ENCODE measurements around the gene CYP46A1. TPM values are rescaled to one million over a fixed set of nuclear protein-coding genes. Genes with fewer than 3 reads are reported as not detected.

CYP46A1 gene
- total and polyA plus RNA-seq, 4 donors, result 0.14 to 0.92 (median 0.48) TPM

DNA sequence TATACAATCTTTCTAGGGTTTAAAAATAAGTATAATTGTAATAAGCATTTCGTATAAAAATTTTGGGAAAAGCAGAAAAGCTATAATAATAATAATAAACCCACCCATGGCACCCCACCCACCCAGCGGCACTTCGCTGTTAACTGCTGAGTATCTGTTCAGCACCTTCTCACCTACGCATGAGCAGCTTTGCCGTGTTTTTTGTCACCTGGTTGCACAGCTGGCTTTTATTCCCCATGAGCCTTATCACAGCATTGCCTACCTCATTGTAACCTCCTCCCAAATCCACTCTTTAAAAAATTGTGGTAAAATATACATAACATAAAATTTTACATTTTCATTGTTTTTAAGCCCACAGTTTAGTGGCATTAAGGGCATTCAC, 34.7 kb downstream of the CYP46A1 start:
- TF ChIP-seq HNF4A (conservative IDR thresholded peaks at IDR 0.05), result no peak
- no peak for TF ChIP-seq FOXA2 (IDR thresholded peaks at IDR 0.05)
- TF ChIP-seq, protein P1, sequence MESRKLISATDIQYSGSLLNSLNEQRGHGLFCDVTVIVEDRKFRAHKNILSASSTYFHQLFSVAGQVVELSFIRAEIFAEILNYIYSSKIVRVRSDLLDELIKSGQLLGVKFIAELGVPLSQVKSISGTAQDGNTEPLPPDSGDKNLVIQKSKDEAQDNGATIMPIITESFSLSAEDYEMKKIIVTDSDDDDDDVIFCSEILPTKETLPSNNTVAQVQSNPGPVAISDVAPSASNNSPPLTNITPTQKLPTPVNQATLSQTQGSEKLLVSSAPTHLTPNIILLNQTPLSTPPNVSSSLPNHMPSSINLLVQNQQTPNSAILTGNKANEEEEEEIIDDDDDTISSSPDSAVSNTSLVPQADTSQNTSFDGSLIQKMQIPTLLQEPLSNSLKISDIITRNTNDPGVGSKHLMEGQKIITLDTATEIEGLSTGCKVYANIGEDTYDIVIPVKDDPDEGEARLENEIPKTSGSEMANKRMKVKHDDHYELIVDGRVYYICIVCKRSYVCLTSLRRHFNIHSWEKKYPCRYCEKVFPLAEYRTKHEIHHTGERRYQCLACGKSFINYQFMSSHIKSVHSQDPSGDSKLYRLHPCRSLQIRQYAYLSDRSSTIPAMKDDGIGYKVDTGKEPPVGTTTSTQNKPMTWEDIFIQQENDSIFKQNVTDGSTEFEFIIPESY (IDR thresholded peaks at IDR 0.05), result no peak
- TF ChIP-seq RAD21 (IDR thresholded peaks at IDR 0.05), result no peak
- no peak for TF ChIP-seq JUND (IDR thresholded peaks at IDR 0.05)
- TF ChIP-seq SP1 (IDR thresholded peaks at IDR 0.05), result no peak
- TF ChIP-seq, protein P2, sequence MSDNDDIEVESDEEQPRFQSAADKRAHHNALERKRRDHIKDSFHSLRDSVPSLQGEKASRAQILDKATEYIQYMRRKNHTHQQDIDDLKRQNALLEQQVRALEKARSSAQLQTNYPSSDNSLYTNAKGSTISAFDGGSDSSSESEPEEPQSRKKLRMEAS (IDR thresholded peaks at IDR 0.05), result no peak
- no peak for TF ChIP-seq HNF4G (IDR thresholded peaks at IDR 0.05)
- TF ChIP-seq, protein P3, sequence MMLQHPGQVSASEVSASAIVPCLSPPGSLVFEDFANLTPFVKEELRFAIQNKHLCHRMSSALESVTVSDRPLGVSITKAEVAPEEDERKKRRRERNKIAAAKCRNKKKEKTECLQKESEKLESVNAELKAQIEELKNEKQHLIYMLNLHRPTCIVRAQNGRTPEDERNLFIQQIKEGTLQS (IDR thresholded peaks at IDR 0.05), result no peak
- TF ChIP-seq, protein P4, sequence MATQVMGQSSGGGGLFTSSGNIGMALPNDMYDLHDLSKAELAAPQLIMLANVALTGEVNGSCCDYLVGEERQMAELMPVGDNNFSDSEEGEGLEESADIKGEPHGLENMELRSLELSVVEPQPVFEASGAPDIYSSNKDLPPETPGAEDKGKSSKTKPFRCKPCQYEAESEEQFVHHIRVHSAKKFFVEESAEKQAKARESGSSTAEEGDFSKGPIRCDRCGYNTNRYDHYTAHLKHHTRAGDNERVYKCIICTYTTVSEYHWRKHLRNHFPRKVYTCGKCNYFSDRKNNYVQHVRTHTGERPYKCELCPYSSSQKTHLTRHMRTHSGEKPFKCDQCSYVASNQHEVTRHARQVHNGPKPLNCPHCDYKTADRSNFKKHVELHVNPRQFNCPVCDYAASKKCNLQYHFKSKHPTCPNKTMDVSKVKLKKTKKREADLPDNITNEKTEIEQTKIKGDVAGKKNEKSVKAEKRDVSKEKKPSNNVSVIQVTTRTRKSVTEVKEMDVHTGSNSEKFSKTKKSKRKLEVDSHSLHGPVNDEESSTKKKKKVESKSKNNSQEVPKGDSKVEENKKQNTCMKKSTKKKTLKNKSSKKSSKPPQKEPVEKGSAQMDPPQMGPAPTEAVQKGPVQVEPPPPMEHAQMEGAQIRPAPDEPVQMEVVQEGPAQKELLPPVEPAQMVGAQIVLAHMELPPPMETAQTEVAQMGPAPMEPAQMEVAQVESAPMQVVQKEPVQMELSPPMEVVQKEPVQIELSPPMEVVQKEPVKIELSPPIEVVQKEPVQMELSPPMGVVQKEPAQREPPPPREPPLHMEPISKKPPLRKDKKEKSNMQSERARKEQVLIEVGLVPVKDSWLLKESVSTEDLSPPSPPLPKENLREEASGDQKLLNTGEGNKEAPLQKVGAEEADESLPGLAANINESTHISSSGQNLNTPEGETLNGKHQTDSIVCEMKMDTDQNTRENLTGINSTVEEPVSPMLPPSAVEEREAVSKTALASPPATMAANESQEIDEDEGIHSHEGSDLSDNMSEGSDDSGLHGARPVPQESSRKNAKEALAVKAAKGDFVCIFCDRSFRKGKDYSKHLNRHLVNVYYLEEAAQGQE (IDR thresholded peaks at IDR 0.05), result no peak
- TF ChIP-seq GABPA (IDR thresholded peaks at IDR 0.05 in 1 of 2, conservative IDR thresholded peaks at IDR 0.05 in 1 of 2), result no peak
- TF ChIP-seq RXRA (IDR thresholded peaks at IDR 0.05), result no peak
- TF ChIP-seq NR2F2 (IDR thresholded peaks at IDR 0.05), result no peak
- TF ChIP-seq EGR1 (IDR thresholded peaks at IDR 0.05; ENCODE audit: low read depth in 2 of 2), result no peak
- TF ChIP-seq YY1 (IDR thresholded peaks at IDR 0.05), result no peak
- no peak for TF ChIP-seq FOXA1 (IDR thresholded peaks at IDR 0.05)
- DNase-seq (ENCODE audit: low spot score), result no peak
- H3K9me3 ChIP-seq (ENCODE audit: control insufficient read depth in 4 of 4, low read length in 3 of 4), result no peaks in the 10 kb centered on the region
- no peak overlapping the region for H3K9ac ChIP-seq (ENCODE audit: low read depth in 1 of 2, low read length in 2 of 2)
- H3K4me1 ChIP-seq (ENCODE audit: control insufficient read depth in 4 of 4, insufficient read depth in 4 of 4, low read length in 3 of 4), result no peaks in the 10 kb centered on the region
- H3K27ac ChIP-seq (ENCODE audit: low read depth in 1 of 2, low read length in 2 of 2), result no peak overlapping the region
- H3K4me3 ChIP-seq (ENCODE audit: low read depth in 1 of 3, low read length in 3 of 3), result no peak overlapping the region
- 90% methylated on average over 5 of the region's 5 CpGs for WGBS
- H3K36me3 ChIP-seq (ENCODE audit: control insufficient read depth in 4 of 4, insufficient read depth in 3 of 4, low read depth in 1 of 4, low read length in 3 of 4), result no peaks in the 10 kb centered on the region
- H3K27me3 ChIP-seq (ENCODE audit: control insufficient read depth in 4 of 4, insufficient read depth in 4 of 4, low read length in 3 of 4), result no peaks in the 10 kb centered on the region

DNA sequence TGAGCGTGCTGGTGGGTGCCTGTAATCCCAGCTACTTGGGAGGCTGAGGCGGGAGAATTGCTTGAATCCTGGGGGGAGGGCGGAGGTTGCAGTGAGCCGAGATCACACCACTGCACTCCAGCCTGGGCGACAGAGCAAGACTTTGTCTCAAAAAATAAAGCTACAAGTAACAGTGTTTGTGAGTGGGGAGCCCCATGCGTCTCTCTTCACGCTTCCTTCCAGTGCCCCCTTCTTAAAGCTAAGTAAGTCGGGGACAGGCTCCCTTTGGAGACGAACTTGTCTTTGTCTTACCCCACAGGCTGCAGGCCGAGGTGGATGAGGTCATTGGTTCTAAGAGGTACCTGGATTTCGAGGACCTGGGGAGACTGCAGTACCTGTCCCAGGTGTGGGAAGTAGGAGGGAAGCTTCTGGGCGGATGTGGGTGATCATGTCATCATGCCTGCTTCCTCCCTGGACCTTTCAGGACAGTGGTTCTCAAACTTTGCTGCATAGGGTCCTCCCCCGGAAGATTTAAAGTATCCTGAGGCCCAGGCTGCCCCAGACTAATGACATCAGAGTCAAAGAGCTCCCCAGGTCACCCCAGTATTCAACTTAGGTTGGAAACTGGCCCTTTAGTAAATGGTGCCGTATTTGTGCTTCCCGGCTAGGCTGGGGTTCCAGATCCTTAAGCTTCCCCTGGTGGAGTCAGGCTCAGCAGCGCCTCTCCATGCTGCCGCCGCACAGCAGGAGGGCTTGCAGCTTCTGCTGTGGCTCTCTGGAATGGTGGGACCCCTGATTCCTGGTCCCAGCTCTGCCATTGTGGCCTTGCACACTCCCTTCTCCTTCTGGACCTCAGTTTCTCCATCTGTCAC, 37.1 kb downstream of the CYP46A1 start:
- H3K4me1 ChIP-seq (ENCODE audit: control insufficient read depth in 4 of 4, insufficient read depth in 4 of 4, low read length in 3 of 4), result no peaks in the 10 kb centered on the region
- H3K9ac ChIP-seq (ENCODE audit: low read depth in 1 of 2, low read length in 2 of 2), result no peak overlapping the region
- H3K27me3 ChIP-seq (ENCODE audit: control insufficient read depth in 4 of 4, insufficient read depth in 4 of 4, low read length in 3 of 4), result no peaks in the 10 kb centered on the region
- no peak overlapping the region for H3K27ac ChIP-seq (ENCODE audit: low read depth in 1 of 2, low read length in 2 of 2)
- H3K36me3 ChIP-seq (ENCODE audit: control insufficient read depth in 4 of 4, insufficient read depth in 3 of 4, low read depth in 1 of 4, low read length in 3 of 4), result no peaks in the 10 kb centered on the region
- H3K4me3 ChIP-seq (ENCODE audit: low read depth in 1 of 3, low read length in 3 of 3), result no peak overlapping the region
- WGBS, result 94% methylated on average over 18 of the region's 18 CpGs
- TF ChIP-seq RAD21 (IDR thresholded peaks at IDR 0.05), result no peak
- no peak for DNase-seq (ENCODE audit: low spot score)
- H3K9me3 ChIP-seq (ENCODE audit: control insufficient read depth in 4 of 4, low read length in 3 of 4), result no peaks in the 10 kb centered on the region

Measured in liver (tissue), 9 donors.